ENCODE data around the gene SORCS2. TPM values are rescaled to one million over a fixed set of nuclear protein-coding genes. Genes with fewer than 3 reads are reported as not detected.
A peak's percentile ranks its signal among the peaks of the same experiment; 100 is the strongest.

Gene SORCS2
- total RNA-seq, 4 donors from 2014 or later: 0.26 to 17.1 (median 2.9) TPM

DNA sequence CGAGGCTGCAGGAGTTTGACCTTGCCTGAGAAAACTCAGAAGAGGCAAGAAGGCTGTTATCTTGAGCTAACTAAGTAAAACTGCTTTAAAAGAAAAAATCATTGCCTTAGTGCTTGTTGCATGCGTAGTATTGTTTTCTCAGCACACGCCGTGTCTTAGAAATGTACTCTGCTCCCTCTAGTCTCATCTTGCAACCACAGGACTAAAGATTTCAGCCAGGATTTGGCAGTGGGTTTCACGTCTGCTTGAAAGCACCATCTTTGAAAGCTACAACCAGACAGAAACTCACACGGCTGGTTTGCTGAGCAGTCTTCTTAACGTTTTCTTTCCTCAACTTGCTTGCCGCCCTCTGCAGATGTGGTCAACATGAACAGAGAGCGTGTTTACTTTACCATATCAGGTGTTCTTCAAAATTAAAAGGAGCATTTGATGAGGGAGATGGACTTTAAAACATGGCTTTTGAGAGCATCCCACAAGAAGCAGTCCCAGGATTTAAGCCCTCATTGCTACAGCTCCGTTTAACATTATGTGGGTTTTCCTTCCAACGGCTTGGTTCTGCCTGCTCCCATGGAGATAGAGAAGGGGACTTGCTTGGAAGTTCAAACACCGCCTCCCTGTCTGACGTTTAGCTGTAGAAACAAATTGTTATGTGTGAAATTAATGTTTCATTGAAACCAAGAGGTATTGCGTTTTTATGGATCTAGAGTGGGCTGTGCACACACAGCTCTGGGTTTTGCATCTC is 3.4 kb downstream of the SORCS2 start:
- TF ChIP-seq POLR2A (IDR thresholded peaks at IDR 0.05): no peak
- TF ChIP-seq, protein P1, sequence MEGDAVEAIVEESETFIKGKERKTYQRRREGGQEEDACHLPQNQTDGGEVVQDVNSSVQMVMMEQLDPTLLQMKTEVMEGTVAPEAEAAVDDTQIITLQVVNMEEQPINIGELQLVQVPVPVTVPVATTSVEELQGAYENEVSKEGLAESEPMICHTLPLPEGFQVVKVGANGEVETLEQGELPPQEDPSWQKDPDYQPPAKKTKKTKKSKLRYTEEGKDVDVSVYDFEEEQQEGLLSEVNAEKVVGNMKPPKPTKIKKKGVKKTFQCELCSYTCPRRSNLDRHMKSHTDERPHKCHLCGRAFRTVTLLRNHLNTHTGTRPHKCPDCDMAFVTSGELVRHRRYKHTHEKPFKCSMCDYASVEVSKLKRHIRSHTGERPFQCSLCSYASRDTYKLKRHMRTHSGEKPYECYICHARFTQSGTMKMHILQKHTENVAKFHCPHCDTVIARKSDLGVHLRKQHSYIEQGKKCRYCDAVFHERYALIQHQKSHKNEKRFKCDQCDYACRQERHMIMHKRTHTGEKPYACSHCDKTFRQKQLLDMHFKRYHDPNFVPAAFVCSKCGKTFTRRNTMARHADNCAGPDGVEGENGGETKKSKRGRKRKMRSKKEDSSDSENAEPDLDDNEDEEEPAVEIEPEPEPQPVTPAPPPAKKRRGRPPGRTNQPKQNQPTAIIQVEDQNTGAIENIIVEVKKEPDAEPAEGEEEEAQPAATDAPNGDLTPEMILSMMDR (IDR thresholded peaks at IDR 0.05): no peak
- intact Hi-C loops (cut with DNase I; ENCODE audit: low total_unique reads): no loop called here
- H3K27me3 ChIP-seq: no peaks in the 10 kb centered on the region
- H3K27ac ChIP-seq: no peak overlapping the region
- DNase-seq: peak in 1 of 2 donors; percentile 10
- peaks cover 0 to 6% of the 10 kb centered on the region in 2 donors for H3K4me1 ChIP-seq
- H3K9me3 ChIP-seq: no peaks in the 10 kb centered on the region
- H3K4me3 ChIP-seq: no peak overlapping the region
- no peaks in the 10 kb centered on the region for H3K36me3 ChIP-seq

DNA sequence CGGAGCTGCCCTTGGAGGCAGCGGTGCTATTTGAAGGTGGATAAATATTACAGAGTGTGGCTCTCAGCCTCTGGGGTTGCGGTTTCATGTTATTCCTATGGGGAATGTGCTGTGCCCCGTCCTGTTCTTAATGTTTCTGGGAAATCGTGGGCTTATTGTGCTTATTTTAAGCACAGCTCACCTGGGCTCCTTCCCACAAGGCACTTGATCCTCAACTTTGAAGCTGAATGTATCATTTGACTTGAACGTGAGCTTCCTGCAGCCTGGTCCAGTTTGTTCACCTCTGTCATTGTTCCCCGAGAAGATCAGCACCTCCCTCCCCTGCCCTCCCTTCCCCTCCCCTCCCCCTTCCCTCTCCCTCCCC is 3.9 kb downstream of the SORCS2 start:
- no peaks in the 10 kb centered on the region for H3K27me3 ChIP-seq
- TF ChIP-seq, protein P1 (IDR thresholded peaks at IDR 0.05): no peak
- TF ChIP-seq POLR2A (IDR thresholded peaks at IDR 0.05): no peak
- intact Hi-C loops (cut with DNase I; ENCODE audit: low total_unique reads): no loop called here
- H3K4me1 ChIP-seq: peaks cover 3 to 6% of the 10 kb centered on the region in 2 donors
- peak in 1 of 2 donors; percentile 7 for DNase-seq
- no peak overlapping the region for H3K4me3 ChIP-seq
- no peaks in the 10 kb centered on the region for H3K9me3 ChIP-seq
- no peaks in the 10 kb centered on the region for H3K36me3 ChIP-seq
- no peak overlapping the region for H3K27ac ChIP-seq

DNA sequence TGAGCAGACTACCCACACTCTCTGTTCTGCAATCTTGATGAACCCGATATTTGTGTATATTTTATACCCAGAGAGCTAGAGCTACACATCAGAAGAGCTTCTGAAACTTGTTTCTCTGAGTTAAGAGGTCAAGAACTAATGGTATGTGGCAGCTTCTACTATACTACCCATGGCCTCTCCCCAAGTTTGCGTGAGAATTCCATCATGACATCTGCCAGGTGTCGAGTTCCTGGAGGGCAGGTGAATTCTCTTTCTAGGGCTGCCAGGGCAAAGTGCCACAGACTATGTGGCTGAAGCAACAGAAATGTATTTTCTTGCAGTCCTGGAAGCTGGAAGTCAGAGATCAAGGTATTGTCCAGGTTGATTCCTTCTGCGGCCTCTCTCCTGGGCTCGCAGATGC is 4.4 kb downstream of the SORCS2 start:
- peak in 1 of 2 donors; percentile 4 for DNase-seq
- intact Hi-C loops (cut with DNase I; ENCODE audit: low total_unique reads): no loop called here

DNA sequence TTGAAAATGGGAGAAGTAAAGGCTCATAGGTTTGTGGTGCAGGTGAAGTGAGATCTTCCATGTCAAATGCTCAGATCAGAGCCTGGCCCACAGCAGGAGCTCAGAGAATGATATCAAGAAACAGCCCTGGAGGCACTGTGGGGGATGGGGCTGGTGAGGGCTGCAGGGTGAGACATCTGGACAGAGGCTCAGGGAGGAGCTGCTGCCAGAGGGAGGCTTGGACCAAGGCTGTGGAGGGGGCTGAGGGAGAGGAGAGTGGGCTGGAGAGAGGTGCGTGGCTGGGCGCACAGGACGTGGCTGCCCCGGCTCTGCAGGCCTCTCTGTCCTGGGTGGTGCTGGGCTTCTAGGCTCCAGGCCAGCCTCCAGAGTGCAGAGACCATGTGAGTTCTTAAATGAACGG is 5.6 kb downstream of the SORCS2 start:
- H3K27ac ChIP-seq: no peak overlapping the region
- TF ChIP-seq POLR2A (IDR thresholded peaks at IDR 0.05): no peak
- TF ChIP-seq, protein P1 (IDR thresholded peaks at IDR 0.05): no peak
- H3K4me1 ChIP-seq: peaks cover 3 to 6% of the 10 kb centered on the region in 2 donors
- intact Hi-C loops (cut with DNase I; ENCODE audit: low total_unique reads): no loop called here
- no peaks in the 10 kb centered on the region for H3K9me3 ChIP-seq
- peak in 1 of 2 donors; percentile 20 for DNase-seq
- H3K27me3 ChIP-seq: no peaks in the 10 kb centered on the region
- H3K36me3 ChIP-seq: no peaks in the 10 kb centered on the region
- H3K4me3 ChIP-seq: no peak overlapping the region

More for the DNA sequence above, 4.4 kb downstream of the SORCS2 start:
- no peaks in the 10 kb centered on the region for H3K9me3 ChIP-seq
- no peaks in the 10 kb centered on the region for H3K27me3 ChIP-seq
- no peak overlapping the region for H3K27ac ChIP-seq
- peaks cover 3 to 6% of the 10 kb centered on the region in 2 donors for H3K4me1 ChIP-seq
- H3K36me3 ChIP-seq: no peaks in the 10 kb centered on the region
- H3K4me3 ChIP-seq: no peak overlapping the region
- no peak for TF ChIP-seq POLR2A (IDR thresholded peaks at IDR 0.05)
- TF ChIP-seq, protein P1 (IDR thresholded peaks at IDR 0.05): no peak

DNA sequence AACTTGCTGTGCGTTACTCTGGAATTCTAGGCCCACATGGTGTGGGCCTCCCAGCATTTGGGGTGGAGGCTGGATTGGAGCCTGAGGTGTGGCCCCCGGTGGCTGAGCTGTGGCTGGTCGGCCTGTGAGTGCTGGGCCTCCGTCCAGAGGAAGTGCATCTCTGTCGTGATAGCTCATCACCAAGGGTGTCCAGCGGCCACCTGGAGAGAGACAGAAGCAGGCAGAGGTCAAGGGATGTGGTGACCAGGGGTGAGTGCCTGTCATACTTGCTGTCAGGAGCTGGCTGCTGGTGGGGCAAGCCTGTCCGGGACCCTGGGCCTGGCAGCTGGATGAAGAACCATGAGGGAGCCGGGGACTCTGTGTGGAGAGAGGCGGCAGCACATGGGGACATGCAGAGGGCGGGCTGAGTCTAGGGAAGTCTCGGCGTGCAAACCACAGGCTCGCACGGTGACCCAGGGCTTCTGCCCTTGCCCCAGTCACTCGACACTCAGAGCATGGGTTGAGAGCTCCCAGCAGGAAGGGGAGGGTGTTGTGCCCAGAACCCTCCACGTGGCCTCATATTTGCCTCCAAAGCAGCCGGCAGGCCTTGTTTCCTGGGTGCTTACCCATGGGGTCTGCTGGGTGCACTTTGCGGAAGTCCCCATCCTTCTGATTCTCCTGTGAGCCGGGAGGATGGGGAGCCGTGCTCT is 6.2 kb downstream of the SORCS2 start:
- DNase-seq: peak; percentile 6 to 14

More for the DNA sequence above, 6.2 kb downstream of the SORCS2 start:
- peaks cover 3 to 6% of the 10 kb centered on the region in 2 donors for H3K4me1 ChIP-seq
- H3K9me3 ChIP-seq: no peaks in the 10 kb centered on the region
- H3K4me3 ChIP-seq: no peak overlapping the region
- intact Hi-C loops (cut with DNase I; ENCODE audit: low total_unique reads): no loop called here
- no peaks in the 10 kb centered on the region for H3K27me3 ChIP-seq
- no peaks in the 10 kb centered on the region for H3K36me3 ChIP-seq
- TF ChIP-seq, protein P1 (IDR thresholded peaks at IDR 0.05): no peak
- TF ChIP-seq POLR2A (IDR thresholded peaks at IDR 0.05): no peak
- no peak overlapping the region for H3K27ac ChIP-seq

All from uterus (tissue), 4 donors.